Kidney (tissue), 14 donors: ENCODE measurements around the gene FASTK. TPM values are rescaled to one million over a fixed set of nuclear protein-coding genes. Genes with fewer than 3 reads are reported as not detected.

ENCODE experiments used
- DNase-seq, 5 donors: peaks; one replicate each; pipeline ENCODE4 v3.0.0-alpha.2; 2013 to 2020
- FAIRE-seq: peaks from 2 replicates; lab custom pipeline; 2012; peaks lifted over from hg19 to GRCh38; lab: Jason Lieb, UNC
- H3K27ac ChIP-seq, 2 donors: one replicate each; pipeline ENCODE4 v1.7.0; 2013; ENCODE audit warnings: low read depth in 2 of 2, low read length in 2 of 2, inconsistent platforms in 1 of 2
- H3K27me3 ChIP-seq: one replicate; pipeline ENCODE4 v1.7.1; 2013; ENCODE audit warnings: low read length, inconsistent platforms; ENCODE audit not compliant: control insufficient read depth, insufficient read depth
- H3K36me3 ChIP-seq, 3 donors: one replicate each; pipeline versions ENCODE4 v1.7.0 to v1.7.1; 2013; ENCODE audit warnings: low read length in 3 of 3, control low read depth in 1 of 3, inconsistent platforms in 1 of 3; ENCODE audit not compliant: insufficient read depth in 3 of 3, control insufficient read depth in 2 of 3
- H3K4me1 ChIP-seq, 3 donors: one replicate each; pipeline versions ENCODE4 v1.7.0 to v1.7.1; 2013; ENCODE audit warnings: low read length in 3 of 3, inconsistent platforms in 1 of 3, low read depth in 1 of 3; ENCODE audit not compliant: control insufficient read depth in 2 of 3, insufficient read depth in 2 of 3
- H3K4me3 ChIP-seq, 3 donors: one replicate each; pipeline versions ENCODE4 v1.7.0 to v1.8.1; 2013; ENCODE audit warnings: low read length in 3 of 3, control low read depth in 1 of 3, inconsistent platforms in 1 of 3
- H3K9ac ChIP-seq, 3 donors: one replicate each; pipeline versions ENCODE4 v1.7.0 to v1.7.1; 2013; ENCODE audit warnings: low read length in 3 of 3, control low read depth in 1 of 3, inconsistent platforms in 1 of 3
- H3K9me3 ChIP-seq, 3 donors: one replicate each; pipeline versions ENCODE4 v1.7.0 to v1.7.1; 2013; ENCODE audit warnings: low read length in 3 of 3, control low read depth in 1 of 3, inconsistent platforms in 1 of 3; ENCODE audit not compliant: control insufficient read depth in 2 of 3, insufficient read depth in 1 of 3
- CTCF ChIP-seq: IDR thresholded peaks from 3 replicates; pipeline ENCODE4 v1.5.1; 2012; ENCODE audit warnings: mild to moderate bottlenecking, moderate library complexity, borderline replicate concordance; ENCODE audit not compliant: insufficient read depth; ENCODE audit errors: extremely low read depth
- intact Hi-C: fragments of 100-400 bp; cut with DNase I; formaldehyde crosslinking; loops from one replicate; pipeline ENCODE4 v1.11.1; 2022
- polyA plus RNA-seq: library from polyadenylated mRNA; stranded (reverse); fragments of 350-450 nt; fragmentation: Illumina TruSeq; extraction: RNeasy Lipid Tissue Mini Kit (QIAGEN cat#74804); gene quantifications from one replicate; pipeline ENCODE4 v1.2.3, GENCODE V29; 2014; ENCODE audit warnings: low read depth, low replicate concordance; ENCODE audit not compliant: insufficient read depth
- total RNA-seq: library from RNA; stranded (reverse); fragmentation: NEBNext Ultra II Directional; extraction: Animal tissue kit (Norgen Biotek cat#: 25700); gene quantifications from one replicate; pipeline ENCODE4 v1.2.1, GENCODE V29; 2021
- donor health status: control.
- donor health status: control.
- donor health status: control.
- donor health status: control.
- donor health status: control.
- donor health status: DM: yes; HTN: yes; CAD: no.
- donor health status: Normal renal cell carcinoma (clear cell type).

The FASTK gene
- total and polyA plus RNA-seq, 2 donors from 2014 or later = 71.2 to 116 TPM

GRCh38 chr7:151114151-151115090, 33.8 kb upstream of the FASTK start:
- no peaks in the 10 kb centered on the region for H3K4me1 ChIP-seq
- intact Hi-C loops = loop anchor here (10.0 kb wide), 1 partner anchor 210 kb away; no protein-coding TSS in a partner anchor

GRCh38 chr7:151113344-151114150, 32.9 kb upstream of the FASTK start:
- Histone ChIP-seq H3K27me3 (no peaks in the 10 kb centered on the region), H3K9me3 (no peaks in the 10 kb centered on the region), H3K27ac (no peak overlapping the region), H3K36me3 (peaks cover 0 to 3% (median 2%) of the 10 kb centered on the region in 3 donors), H3K4me3 (no peak overlapping the region), H3K9ac (no peak overlapping the region), H3K4me1 (no peaks in the 10 kb centered on the region)
- TF ChIP-seq CTCF = no peak
- intact Hi-C loops = loop anchor here (10.0 kb wide), 1 partner anchor 209 kb away; no protein-coding TSS in a partner anchor
- FAIRE-seq = no peak
- peak in 4 of 5 donors; percentile 56 to 73 (median 60) for DNase-seq

More at GRCh38 chr7:151114151-151115090, 33.8 kb upstream of the FASTK start:
- peak in 4 of 5 donors; percentile 70 to 80 (median 76) for DNase-seq
- peaks cover 0 to 12% (median 5%) of the 10 kb centered on the region in 3 donors for H3K36me3 ChIP-seq
- H3K27ac ChIP-seq = no peak overlapping the region
- H3K9ac ChIP-seq = no peak overlapping the region
- no peak overlapping the region for H3K4me3 ChIP-seq
- H3K27me3 ChIP-seq = no peaks in the 10 kb centered on the region
- no peak for TF ChIP-seq CTCF
- H3K9me3 ChIP-seq = no peaks in the 10 kb centered on the region
- FAIRE-seq = no peak

GRCh38 chr7:151110941-151111645, 30.5 kb upstream of the FASTK start:
- DNase-seq (peak; percentile 78 to 89 (median 83)), FAIRE-seq (no peak)
- peak; percentile 97 for TF ChIP-seq CTCF
- Histone ChIP-seq H3K27me3 (no peaks in the 10 kb centered on the region), H3K9me3 (no peaks in the 10 kb centered on the region), H3K36me3 (no peaks in the 10 kb centered on the region), H3K4me1 (no peaks in the 10 kb centered on the region), H3K27ac (no peak overlapping the region), H3K4me3 (no peak overlapping the region), H3K9ac (no peak overlapping the region)
- intact Hi-C loops = loop anchor here (10.0 kb wide), 1 partner anchor 206 kb away; no protein-coding TSS in a partner anchor
